Dermis blood vessel endothelial cell (primary cell): ENCODE measurements around the gene CNKSR3. TPM values are rescaled to one million over a fixed set of nuclear protein-coding genes. Genes with fewer than 3 reads are reported as not detected.

Experiments
- total RNA-seq: library from RNA; depleted of rRNA; stranded (reverse); fragments of >200 nt; gene quantifications from 2 replicates; pipeline ENCODE4 v1.2.3, GENCODE V29; 2014

CNKSR3 gene
- total RNA-seq, 1 donor from 2014 or later, result 12.1 TPM

Other genes starting within 250 kb of the CNKSR3 start
- gene IPCEF1, start 153.9 kb downstream of the CNKSR3 start, total RNA-seq, result 2.2 and 2.3 TPM in 2 replicates
- gene SCAF8, start 222.7 kb upstream of the CNKSR3 start, total RNA-seq, result 25.4 and 34.8 TPM in 2 replicates